Measurements from ENCODE around the gene NAV3.

DNA sequence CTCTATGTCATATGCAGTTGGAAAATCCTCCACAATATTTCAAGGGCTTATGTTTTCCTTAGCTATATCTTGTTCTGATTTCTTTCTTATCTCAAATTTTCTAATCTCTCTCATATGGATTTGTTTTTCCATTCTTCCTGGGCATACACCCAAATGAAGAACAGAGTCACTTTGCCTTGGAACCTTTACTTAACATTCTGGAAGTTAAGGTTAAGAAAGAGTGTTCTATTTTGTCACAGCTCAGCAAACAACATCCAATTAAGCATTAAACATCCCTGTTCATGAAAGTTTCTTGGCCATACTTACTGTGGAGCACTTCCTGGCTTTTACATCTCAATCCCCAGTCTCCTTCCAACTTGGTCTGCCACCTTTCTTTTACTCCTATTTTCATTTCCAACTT lies 5.3 kb downstream of the NAV3 start:
- TF ChIP-seq, protein P1, sequence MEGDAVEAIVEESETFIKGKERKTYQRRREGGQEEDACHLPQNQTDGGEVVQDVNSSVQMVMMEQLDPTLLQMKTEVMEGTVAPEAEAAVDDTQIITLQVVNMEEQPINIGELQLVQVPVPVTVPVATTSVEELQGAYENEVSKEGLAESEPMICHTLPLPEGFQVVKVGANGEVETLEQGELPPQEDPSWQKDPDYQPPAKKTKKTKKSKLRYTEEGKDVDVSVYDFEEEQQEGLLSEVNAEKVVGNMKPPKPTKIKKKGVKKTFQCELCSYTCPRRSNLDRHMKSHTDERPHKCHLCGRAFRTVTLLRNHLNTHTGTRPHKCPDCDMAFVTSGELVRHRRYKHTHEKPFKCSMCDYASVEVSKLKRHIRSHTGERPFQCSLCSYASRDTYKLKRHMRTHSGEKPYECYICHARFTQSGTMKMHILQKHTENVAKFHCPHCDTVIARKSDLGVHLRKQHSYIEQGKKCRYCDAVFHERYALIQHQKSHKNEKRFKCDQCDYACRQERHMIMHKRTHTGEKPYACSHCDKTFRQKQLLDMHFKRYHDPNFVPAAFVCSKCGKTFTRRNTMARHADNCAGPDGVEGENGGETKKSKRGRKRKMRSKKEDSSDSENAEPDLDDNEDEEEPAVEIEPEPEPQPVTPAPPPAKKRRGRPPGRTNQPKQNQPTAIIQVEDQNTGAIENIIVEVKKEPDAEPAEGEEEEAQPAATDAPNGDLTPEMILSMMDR (IDR thresholded peaks at IDR 0.05) = no peak
- TF ChIP-seq EP300 (IDR thresholded peaks at IDR 0.05) (no peak), POLR2AphosphoS5 (IDR thresholded peaks at IDR 0.05) (no peak), POLR2A (IDR thresholded peaks at IDR 0.05) (no peak)

Measured in gastroesophageal sphincter (tissue), 3 donors.